ENCODE data around the gene ATOX1. TPM values are rescaled to one million over a fixed set of nuclear protein-coding genes. Genes with fewer than 3 reads are reported as not detected.

ATOX1 gene
- total RNA-seq, 1 experiment from 2014 or later = 65.6 TPM

DNA sequence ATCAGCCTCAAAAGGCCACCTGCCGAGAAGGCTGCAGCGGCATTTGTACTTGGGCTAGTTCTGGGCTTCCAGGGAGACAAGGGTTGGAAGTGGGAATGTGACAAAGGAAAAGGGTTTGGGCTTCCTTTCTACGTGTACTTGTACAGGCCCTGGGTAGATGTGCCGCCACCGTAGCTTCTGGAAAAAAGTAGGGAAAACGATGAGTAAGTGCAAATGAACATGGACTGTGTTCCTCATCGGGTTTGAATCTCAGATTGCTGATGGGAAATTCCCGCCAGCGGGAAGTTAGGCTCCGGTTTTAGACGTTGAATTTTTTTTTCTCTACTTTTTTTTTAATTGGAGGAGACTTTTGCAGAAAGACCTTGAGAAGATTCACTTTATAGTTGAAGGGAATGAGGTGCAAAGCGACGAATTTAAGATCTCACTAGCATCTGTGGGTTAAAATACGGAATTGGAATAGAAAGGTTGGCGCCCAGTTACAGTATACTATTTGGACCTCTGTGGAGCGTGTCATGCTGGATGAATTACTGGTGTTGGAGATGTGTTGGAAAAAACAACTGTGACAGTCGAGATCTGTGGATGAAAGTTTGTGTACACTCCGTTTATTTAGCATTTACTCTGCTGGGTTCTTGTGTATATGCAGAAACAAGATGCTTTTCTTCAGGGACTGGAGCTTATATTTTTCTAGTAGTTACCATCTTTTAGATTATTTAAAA, 14.6 kb upstream of the ATOX1 start:
- TF ChIP-seq EZH2 (IDR thresholded peaks at IDR 0.05; ENCODE audit: borderline replicate concordance, low read depth, low read length, poor library complexity, severe bottlenecking) (no peak), CTCF (conservative IDR thresholded peaks at IDR 0.05; ENCODE audit: low read depth, low read length) (no peak)
- TSS peak; percentile 48 for BruUV-seq (replicated peaks)
- Histone ChIP-seq H3K27ac (ENCODE audit: low read depth, low read length, poor library complexity, severe bottlenecking) (peak overlapping the region; percentile 93), H3K4me1 (ENCODE audit: insufficient read depth, low read length, poor library complexity, severe bottlenecking) (peaks cover 36% of the 10 kb centered on the region), H3K27me3 (replicated peaks; ENCODE audit: insufficient read depth, low read depth, low read length, poor library complexity) (no peaks in the 10 kb centered on the region), H3K9me3 (ENCODE audit: low read depth, low read length, poor library complexity, severe bottlenecking) (no peaks in the 10 kb centered on the region), H3K36me3 (ENCODE audit: insufficient read depth, low read length, poor library complexity, severe bottlenecking) (peaks cover 14% of the 10 kb centered on the region), H3K4me3 (ENCODE audit: low read depth, low read length, poor library complexity, severe bottlenecking) (peak overlapping the region; percentile 82)
- CTCF ChIA-PET = no interaction called here
- DNase-seq (ENCODE audit: low spot score) = peak; percentile 35
- POLR2A ChIA-PET (ENCODE audit: low non-redundant PET) = no interaction called here
- intact Hi-C loops (cut with micrococcal nuclease; ENCODE audit: unreplicated experiment) = no loop called here

DNA sequence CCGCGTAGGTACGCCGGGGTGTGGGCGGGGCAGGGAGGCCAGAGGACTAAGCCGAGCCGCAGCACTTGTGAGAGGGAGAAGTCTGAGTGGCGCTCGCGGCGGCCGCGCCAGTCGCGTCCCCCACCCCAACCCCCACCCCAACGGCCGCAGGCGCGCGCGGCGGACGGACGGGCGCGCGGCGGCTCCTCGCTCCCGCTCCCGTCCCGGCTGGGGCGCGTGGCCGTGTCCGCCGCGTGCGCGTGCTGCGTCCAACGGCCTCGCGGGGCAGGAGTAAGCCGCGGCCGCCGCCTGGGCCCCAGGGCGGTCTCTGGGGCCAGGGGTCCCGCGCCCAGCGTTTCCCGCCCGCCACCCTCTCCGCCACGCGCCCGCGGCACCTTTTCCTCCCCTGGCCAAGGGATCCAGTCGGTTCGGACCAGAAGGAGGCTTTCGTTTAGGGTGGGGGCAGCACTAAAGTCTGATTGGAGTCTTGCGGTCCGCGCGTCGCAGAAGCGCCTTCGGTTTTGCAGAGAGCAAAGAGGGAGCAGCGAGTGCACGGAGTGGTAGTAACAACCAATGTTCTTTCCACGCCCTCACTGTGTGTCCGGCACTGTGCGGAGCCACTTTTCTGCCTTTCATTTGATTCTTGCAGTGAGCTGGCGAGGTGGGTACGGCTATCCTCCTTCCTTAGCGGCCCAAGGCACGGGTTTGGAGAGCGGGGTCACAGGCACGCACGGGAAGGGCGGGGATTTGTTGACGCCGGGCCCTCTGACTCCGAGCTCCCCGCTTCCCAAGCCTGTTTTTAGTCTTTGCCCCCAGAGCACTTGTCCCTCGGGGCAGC, 13.8 kb upstream of the ATOX1 start:
- TF ChIP-seq EZH2 (IDR thresholded peaks at IDR 0.05; ENCODE audit: borderline replicate concordance, low read depth, low read length, poor library complexity, severe bottlenecking) (no peak), CTCF (conservative IDR thresholded peaks at IDR 0.05; ENCODE audit: low read depth, low read length) (no peak)
- Histone ChIP-seq H3K36me3 (ENCODE audit: insufficient read depth, low read length, poor library complexity, severe bottlenecking) (peaks cover 6% of the 10 kb centered on the region), H3K9me3 (ENCODE audit: low read depth, low read length, poor library complexity, severe bottlenecking) (no peaks in the 10 kb centered on the region), H3K4me1 (ENCODE audit: insufficient read depth, low read length, poor library complexity, severe bottlenecking) (peaks cover 36% of the 10 kb centered on the region), H3K4me3 (ENCODE audit: low read depth, low read length, poor library complexity, severe bottlenecking) (peak overlapping the region; percentile 82), H3K27ac (ENCODE audit: low read depth, low read length, poor library complexity, severe bottlenecking) (peak overlapping the region; percentile 93), H3K27me3 (replicated peaks; ENCODE audit: insufficient read depth, low read depth, low read length, poor library complexity) (no peaks in the 10 kb centered on the region)
- BruUV-seq (replicated peaks) = no TSS peak
- intact Hi-C loops (cut with micrococcal nuclease; ENCODE audit: unreplicated experiment) = no loop called here
- ChIA-PET POLR2A (ENCODE audit: low non-redundant PET) (no interaction called here), CTCF (no interaction called here)
- DNase-seq (ENCODE audit: low spot score) = no peak

DNA sequence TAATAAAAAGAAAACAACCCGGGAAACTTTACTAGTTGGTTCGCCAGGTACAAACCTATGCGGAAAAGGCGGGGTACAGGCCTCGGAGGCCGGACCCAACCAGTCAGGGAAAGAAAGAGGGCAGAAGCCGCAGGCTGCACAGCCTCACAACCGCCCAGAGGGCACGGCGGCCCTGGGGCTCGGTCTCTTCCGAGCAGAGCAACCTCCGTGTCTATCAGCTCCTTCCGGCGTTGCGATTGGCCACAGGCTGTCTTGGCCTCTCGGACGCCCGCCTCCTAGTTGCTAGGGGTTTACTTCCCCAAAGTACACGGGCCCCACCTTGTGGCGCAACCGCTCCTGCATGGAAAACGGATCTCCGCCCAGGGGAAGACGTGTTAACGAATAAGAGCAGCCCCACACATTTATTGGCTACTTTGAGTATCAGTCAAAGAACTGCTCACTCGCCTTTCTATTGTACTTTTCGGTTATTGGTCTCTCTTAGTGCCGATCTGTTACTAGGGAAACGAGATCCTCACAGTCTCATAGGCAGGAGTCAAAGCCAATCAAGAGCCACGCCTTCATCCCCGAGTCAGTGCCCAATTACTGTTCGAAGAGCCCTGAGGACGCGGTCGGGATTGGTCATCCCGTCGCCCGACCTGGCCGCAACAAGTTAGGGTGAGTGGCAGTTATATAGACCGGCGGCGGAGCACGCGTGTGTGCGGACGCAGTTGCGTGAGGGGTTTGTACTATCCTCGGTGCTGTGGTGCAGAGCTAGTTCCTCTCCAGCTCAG, 13.0 kb upstream of the ATOX1 start, which contains the start of gene G3BP1:
G3BP1 (plus strand) TSS at position 696 of the 770 bp plus-strand sequence. CDS start 14,667 bp downstream, outside the sequence.
- Histone ChIP-seq H3K4me3 (ENCODE audit: low read depth, low read length, poor library complexity, severe bottlenecking) (peak within 1 kb of the TSS; percentile 82), H3K9me3 (ENCODE audit: low read depth, low read length, poor library complexity, severe bottlenecking) (no peaks in the 10 kb centered on the region), H3K27me3 (replicated peaks; ENCODE audit: insufficient read depth, low read depth, low read length, poor library complexity) (no peaks in the 10 kb centered on the region), H3K36me3 (ENCODE audit: insufficient read depth, low read length, poor library complexity, severe bottlenecking) (no peaks in the 10 kb centered on the region), H3K4me1 (ENCODE audit: insufficient read depth, low read length, poor library complexity, severe bottlenecking) (peaks cover 32% of the 10 kb centered on the region), H3K27ac (ENCODE audit: low read depth, low read length, poor library complexity, severe bottlenecking) (peak within 1 kb of the TSS; percentile 96)
- TF ChIP-seq CTCF (conservative IDR thresholded peaks at IDR 0.05; ENCODE audit: low read depth, low read length) = no peak
- TF ChIP-seq EZH2 (IDR thresholded peaks at IDR 0.05; ENCODE audit: borderline replicate concordance, low read depth, low read length, poor library complexity, severe bottlenecking) = no peak
- no TSS peak for BruUV-seq (replicated peaks)
- CTCF ChIA-PET = interaction anchor here (1.3 kb wide), 1 partner anchor 324 kb away, joined by 6 read pairs; the partner anchor contains the start of gene SLC36A1
- intact Hi-C loops (cut with micrococcal nuclease; ENCODE audit: unreplicated experiment) = no loop called here
- POLR2A ChIA-PET (ENCODE audit: low non-redundant PET) = interaction anchor here (0.6 kb wide), 1 partner anchor 110 kb away, joined by 4 read pairs; no protein-coding TSS in a partner anchor
- DNase-seq (ENCODE audit: low spot score) = peak; percentile 100
